ENCODE results near the gene FCRL4. TPM values are rescaled to one million over a fixed set of nuclear protein-coding genes. Genes with fewer than 3 reads are reported as not detected.

FCRL4 gene
- total RNA-seq, 1 experiment from 2014 or later, result not detected

- TF ChIP-seq ELF1 (IDR thresholded peaks at IDR 0.05; ENCODE audit: borderline replicate concordance, low read depth) (no peak), TCF7L2 (IDR thresholded peaks at IDR 0.05; ENCODE audit: borderline replicate concordance, extremely low read depth, insufficient read depth, insufficient read length) (no peak), POLR2A (IDR thresholded peaks at IDR 0.05; ENCODE audit: borderline replicate concordance, extremely low read depth, insufficient read depth, insufficient read length) (no peak), EZH2 (IDR thresholded peaks at IDR 0.05) (no peak), POLR2AphosphoS5 (IDR thresholded peaks at IDR 0.05; ENCODE audit: low read depth, low read length) (no peak), CBX3 (IDR thresholded peaks at IDR 0.05; ENCODE audit: low read depth) (no peak), SRF (IDR thresholded peaks at IDR 0.05; ENCODE audit: low read depth) (no peak), EZH2phosphoT487 (IDR thresholded peaks at IDR 0.05; ENCODE audit: borderline replicate concordance) (no peak), EGR1 (IDR thresholded peaks at IDR 0.05; ENCODE audit: low read depth) (no peak), CEBPB (IDR thresholded peaks at IDR 0.05; ENCODE audit: low read depth) (no peak), JUND (IDR thresholded peaks at IDR 0.05) (no peak)
- TF ChIP-seq, protein P1, sequence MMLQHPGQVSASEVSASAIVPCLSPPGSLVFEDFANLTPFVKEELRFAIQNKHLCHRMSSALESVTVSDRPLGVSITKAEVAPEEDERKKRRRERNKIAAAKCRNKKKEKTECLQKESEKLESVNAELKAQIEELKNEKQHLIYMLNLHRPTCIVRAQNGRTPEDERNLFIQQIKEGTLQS (IDR thresholded peaks at IDR 0.05), result no peak
- TF ChIP-seq, protein P2, sequence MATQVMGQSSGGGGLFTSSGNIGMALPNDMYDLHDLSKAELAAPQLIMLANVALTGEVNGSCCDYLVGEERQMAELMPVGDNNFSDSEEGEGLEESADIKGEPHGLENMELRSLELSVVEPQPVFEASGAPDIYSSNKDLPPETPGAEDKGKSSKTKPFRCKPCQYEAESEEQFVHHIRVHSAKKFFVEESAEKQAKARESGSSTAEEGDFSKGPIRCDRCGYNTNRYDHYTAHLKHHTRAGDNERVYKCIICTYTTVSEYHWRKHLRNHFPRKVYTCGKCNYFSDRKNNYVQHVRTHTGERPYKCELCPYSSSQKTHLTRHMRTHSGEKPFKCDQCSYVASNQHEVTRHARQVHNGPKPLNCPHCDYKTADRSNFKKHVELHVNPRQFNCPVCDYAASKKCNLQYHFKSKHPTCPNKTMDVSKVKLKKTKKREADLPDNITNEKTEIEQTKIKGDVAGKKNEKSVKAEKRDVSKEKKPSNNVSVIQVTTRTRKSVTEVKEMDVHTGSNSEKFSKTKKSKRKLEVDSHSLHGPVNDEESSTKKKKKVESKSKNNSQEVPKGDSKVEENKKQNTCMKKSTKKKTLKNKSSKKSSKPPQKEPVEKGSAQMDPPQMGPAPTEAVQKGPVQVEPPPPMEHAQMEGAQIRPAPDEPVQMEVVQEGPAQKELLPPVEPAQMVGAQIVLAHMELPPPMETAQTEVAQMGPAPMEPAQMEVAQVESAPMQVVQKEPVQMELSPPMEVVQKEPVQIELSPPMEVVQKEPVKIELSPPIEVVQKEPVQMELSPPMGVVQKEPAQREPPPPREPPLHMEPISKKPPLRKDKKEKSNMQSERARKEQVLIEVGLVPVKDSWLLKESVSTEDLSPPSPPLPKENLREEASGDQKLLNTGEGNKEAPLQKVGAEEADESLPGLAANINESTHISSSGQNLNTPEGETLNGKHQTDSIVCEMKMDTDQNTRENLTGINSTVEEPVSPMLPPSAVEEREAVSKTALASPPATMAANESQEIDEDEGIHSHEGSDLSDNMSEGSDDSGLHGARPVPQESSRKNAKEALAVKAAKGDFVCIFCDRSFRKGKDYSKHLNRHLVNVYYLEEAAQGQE (IDR thresholded peaks at IDR 0.05; ENCODE audit: low read depth), result no peak
- Histone ChIP-seq H3K9me2 (ENCODE audit: insufficient read depth) (no peaks in the 10 kb centered on the region), H3K4me2 (ENCODE audit: low read length) (no peak overlapping the region), H3K4me1 (ENCODE audit: control insufficient read depth in 1 of 2, insufficient read depth in 2 of 2, low read length in 2 of 2) (no peaks in the 10 kb centered on the region), H2AFZ (ENCODE audit: low read depth, low read length, poor library complexity, severe bottlenecking) (no peak overlapping the region), H3K27me3 (ENCODE audit: insufficient read depth, low read length) (peaks cover 64% of the 10 kb centered on the region), H3K4me3 (replicated peaks in 1 of 2; ENCODE audit: low read depth in 1 of 2, low read length in 2 of 2) (no peak overlapping the region), H3K9ac (ENCODE audit: low read length) (no peak overlapping the region), H3K36me3 (ENCODE audit: control insufficient read depth in 1 of 2, insufficient read depth in 2 of 2, low read length in 2 of 2) (no peaks in the 10 kb centered on the region), H3K79me2 (ENCODE audit: insufficient read depth, low read length) (no peaks in the 10 kb centered on the region), H3K27ac (ENCODE audit: low read depth, low read length) (no peak overlapping the region), H3K9me3 (ENCODE audit: control insufficient read depth in 1 of 2, insufficient read depth in 1 of 2, low read depth in 1 of 2, low read length in 2 of 2) (no peaks in the 10 kb centered on the region), H4K20me1 (ENCODE audit: insufficient read depth) (no peaks in the 10 kb centered on the region)
- no TSS peak for BruUV-seq (replicated peaks)
- intact Hi-C loops (cut with micrococcal nuclease), result no loop called here
- ATAC-seq (no peak), DNase-seq (ENCODE audit: low read depth, low spot score) (no peak)
- ChIA-PET RAD21 (ENCODE audit: low non-redundant PET in 1 of 2, low total read pairs in 2 of 2, uncharacterized antibody in 2 of 2, unreplicated experiment in 2 of 2) (no interaction called here), CTCF (no interaction called here), POLR2A (no interaction called here)
Measured at GRCh38 chr1:157542676-157543075, 55.2 kb downstream of the FCRL4 start.
